ENCODE measurements around the gene OMD. TPM values are rescaled to one million over a fixed set of nuclear protein-coding genes. Genes with fewer than 3 reads are reported as not detected.

The OMD gene
- total RNA-seq, 1 experiment from 2014 or later: not detected

- intact Hi-C loops (cut with micrococcal nuclease): no loop called here
- Histone ChIP-seq H4K20me1 (ENCODE audit: insufficient read depth) (no peaks in the 10 kb centered on the region), H3K27me3 (ENCODE audit: insufficient read depth, low read length) (no peaks in the 10 kb centered on the region), H3K27ac (ENCODE audit: low read depth, low read length) (no peak overlapping the region), H3K4me3 (replicated peaks in 1 of 2; ENCODE audit: low read depth in 1 of 2, low read length in 2 of 2) (no peak overlapping the region), H3K4me2 (ENCODE audit: low read length) (peak overlapping the region; percentile 25), H3K9me3 (ENCODE audit: control insufficient read depth in 1 of 2, insufficient read depth in 1 of 2, low read depth in 1 of 2, low read length in 2 of 2) (no peaks in the 10 kb centered on the region), H3K79me2 (ENCODE audit: insufficient read depth, low read length) (no peaks in the 10 kb centered on the region), H2AFZ (ENCODE audit: low read depth, low read length, poor library complexity, severe bottlenecking) (no peak overlapping the region), H3K9me2 (ENCODE audit: insufficient read depth) (no peaks in the 10 kb centered on the region), H3K9ac (ENCODE audit: low read length) (no peak overlapping the region), H3K36me3 (ENCODE audit: control insufficient read depth in 1 of 2, insufficient read depth in 2 of 2, low read length in 2 of 2) (no peaks in the 10 kb centered on the region), H3K4me1 (ENCODE audit: control insufficient read depth in 1 of 2, insufficient read depth in 2 of 2, low read length in 2 of 2) (peaks cover 3 to 13% of the 10 kb centered on the region in 2 experiments; a peak in 3 of 4 replicates)
- RAD21 ChIA-PET (ENCODE audit: low non-redundant PET in 1 of 2, low total read pairs in 2 of 2, uncharacterized antibody in 2 of 2, unreplicated experiment in 2 of 2): no interaction called here
- CTCF ChIA-PET: interaction anchor here (1.2 kb wide), 1 partner anchor 9 kb away, joined by 3 read pairs; no protein-coding TSS in a partner anchor
- POLR2A ChIA-PET: no interaction called here
- no TSS peak for BruUV-seq (replicated peaks)
- DNase-seq (ENCODE audit: low read depth, low spot score): no peak
- no peak for ATAC-seq
- TF ChIP-seq POLR2AphosphoS5 (IDR thresholded peaks at IDR 0.05; ENCODE audit: low read depth, low read length) (no peak), MAX (IDR thresholded peaks at IDR 0.05) (0 out of 2 replicates have a peak, but pooled peaks have one; percentile 21)
These were observed 39.7 kb upstream of the OMD start for GRCh38 chr9:92463984-92464383.

- Histone ChIP-seq H3K9me3 (ENCODE audit: control insufficient read depth in 1 of 2, insufficient read depth in 1 of 2, low read depth in 1 of 2, low read length in 2 of 2) (no peaks in the 10 kb centered on the region), H3K9me2 (ENCODE audit: insufficient read depth) (no peaks in the 10 kb centered on the region), H3K4me1 (ENCODE audit: control insufficient read depth in 1 of 2, insufficient read depth in 2 of 2, low read length in 2 of 2) (peaks cover 3 to 13% of the 10 kb centered on the region in 2 experiments; a peak in 3 of 4 replicates), H3K36me3 (ENCODE audit: control insufficient read depth in 1 of 2, insufficient read depth in 2 of 2, low read length in 2 of 2) (no peaks in the 10 kb centered on the region), H2AFZ (ENCODE audit: low read depth, low read length, poor library complexity, severe bottlenecking) (no peak overlapping the region), H3K9ac (ENCODE audit: low read length) (no peak overlapping the region), H3K79me2 (ENCODE audit: insufficient read depth, low read length) (no peaks in the 10 kb centered on the region), H3K4me3 (replicated peaks in 1 of 2; ENCODE audit: low read depth in 1 of 2, low read length in 2 of 2) (no peak overlapping the region), H3K4me2 (ENCODE audit: low read length) (peak overlapping the region; percentile 25; the same call in 1 of the 2 replicates), H3K27ac (ENCODE audit: low read depth, low read length) (no peak overlapping the region), H3K27me3 (ENCODE audit: insufficient read depth, low read length) (no peaks in the 10 kb centered on the region), H4K20me1 (ENCODE audit: insufficient read depth) (no peaks in the 10 kb centered on the region)
- no peak for ATAC-seq
- ChIA-PET RAD21 (ENCODE audit: low non-redundant PET in 1 of 2, low total read pairs in 2 of 2, uncharacterized antibody in 2 of 2, unreplicated experiment in 2 of 2) (no interaction called here), CTCF (no interaction called here), POLR2A (no interaction called here)
- BruUV-seq (replicated peaks): no TSS peak
- TF ChIP-seq CBX3 (IDR thresholded peaks at IDR 0.05; ENCODE audit: low read depth): no peak
- TF ChIP-seq FOSL1 (IDR thresholded peaks at IDR 0.05; ENCODE audit: low read depth): no peak
- no peak for TF ChIP-seq EZH2 (IDR thresholded peaks at IDR 0.05)
- no peak for TF ChIP-seq ZNF274 (IDR thresholded peaks at IDR 0.05; ENCODE audit: low read depth, low read length)
- TF ChIP-seq EZH2phosphoT487 (IDR thresholded peaks at IDR 0.05; ENCODE audit: borderline replicate concordance): no peak
- no peak for TF ChIP-seq CTCF (IDR thresholded peaks at IDR 0.05 in 2 of 3, conservative IDR thresholded peaks at IDR 0.05 in 1 of 3; ENCODE audit: borderline replicate concordance in 1 of 3, insufficient read depth in 1 of 3, low read depth in 2 of 3, low read length in 2 of 3)
- no peak for TF ChIP-seq ELF1 (IDR thresholded peaks at IDR 0.05; ENCODE audit: borderline replicate concordance, low read depth)
- TF ChIP-seq YY1 (IDR thresholded peaks at IDR 0.05; ENCODE audit: extremely low read depth, insufficient replicate concordance, low read depth, low read length): no peak
- TF ChIP-seq POLR2A (IDR thresholded peaks at IDR 0.05; ENCODE audit: borderline replicate concordance, extremely low read depth, insufficient read depth, insufficient read length): no peak
- TF ChIP-seq CEBPB (IDR thresholded peaks at IDR 0.05; ENCODE audit: low read depth): no peak
- no peak for TF ChIP-seq REST (IDR thresholded peaks at IDR 0.05; ENCODE audit: low read depth)
- DNase-seq (ENCODE audit: low read depth, low spot score): no peak
- intact Hi-C loops (cut with micrococcal nuclease): no loop called here
These were observed 39.1 kb upstream of the OMD start for GRCh38 chr9:92463387-92463786.
